H9 (cell line): ENCODE measurements around the gene HOMER1. TPM values are rescaled to one million over a fixed set of nuclear protein-coding genes. Genes with fewer than 3 reads are reported as not detected.

ENCODE experiments used
- DNase-seq: peaks from one replicate; pipeline ENCODE4 v3.0.0-alpha.2; 2017
- H2AFZ ChIP-seq: one replicate; pipeline ENCODE4 v1.6.1; 2013; ENCODE audit warnings: mild to moderate bottlenecking, low read length, control low read depth, moderate library complexity
- H2AK5ac ChIP-seq: 2 replicates; pipeline ENCODE4 v1.6.1; 2013; ENCODE audit warnings: low read length, control low read depth, mixed read lengths; ENCODE audit not compliant: insufficient read length
- H2BK120ac ChIP-seq: one replicate; pipeline ENCODE4 v1.6.1; 2013; ENCODE audit warnings: low read depth, mild to moderate bottlenecking, low read length, control low read depth, inconsistent platforms; ENCODE audit not compliant: poor library complexity, severe bottlenecking
- H2BK12ac ChIP-seq: 2 replicates; pipeline ENCODE4 v1.6.1; 2013; ENCODE audit warnings: low read length, control low read depth, mixed read lengths, low read depth; ENCODE audit not compliant: insufficient read length
- H2BK15ac ChIP-seq: 2 replicates; pipeline ENCODE4 v1.6.1; 2013; ENCODE audit warnings: low read depth, low read length, control low read depth
- H2BK20ac ChIP-seq: one replicate; pipeline ENCODE4 v1.6.1; 2013; ENCODE audit warnings: low read depth, mild to moderate bottlenecking, low read length, control low read depth, inconsistent platforms; ENCODE audit not compliant: poor library complexity, severe bottlenecking
- H2BK5ac ChIP-seq: 2 replicates; pipeline ENCODE4 v1.6.1; 2013; ENCODE audit warnings: low read length, control low read depth, mixed read lengths; ENCODE audit not compliant: insufficient read length
- H3K14ac ChIP-seq: 2 replicates; pipeline ENCODE4 v1.6.1; 2013; ENCODE audit warnings: low read length, control low read depth; ENCODE audit not compliant: insufficient read depth
- H3K18ac ChIP-seq: 2 replicates; pipeline ENCODE4 v1.6.1; 2013; ENCODE audit warnings: low read depth, mild to moderate bottlenecking, mixed read lengths, low read length, control low read depth; ENCODE audit not compliant: insufficient read length
- H3K23ac ChIP-seq: 2 replicates; pipeline ENCODE4 v1.6.1; 2013; ENCODE audit warnings: low read length, control low read depth, mixed read lengths, low read depth; ENCODE audit not compliant: insufficient read length
- H3K23me2 ChIP-seq: 2 replicates; pipeline ENCODE4 v1.6.1; 2013; ENCODE audit warnings: low read depth, mild to moderate bottlenecking, mixed read lengths, low read length, control low read depth; ENCODE audit not compliant: insufficient read length, poor library complexity, severe bottlenecking
- H3K27ac ChIP-seq: 2 replicates; pipeline ENCODE4 v1.5.1; 2013; ENCODE audit warnings: low read length, control low read depth, mixed read lengths, low read depth; ENCODE audit not compliant: insufficient read length
- H3K27me3 ChIP-seq: 2 replicates; pipeline ENCODE4 v1.6.1; 2013; ENCODE audit warnings: low read length, control low read depth, inconsistent platforms; ENCODE audit not compliant: insufficient read depth
- H3K4ac ChIP-seq: 2 replicates; pipeline ENCODE4 v1.6.1; 2013; ENCODE audit warnings: low read depth, mild to moderate bottlenecking, control low read depth, inconsistent platforms, low read length, moderate library complexity
- H3K4me1 ChIP-seq: 2 replicates; pipeline ENCODE4 v1.6.1; 2013; ENCODE audit warnings: low read length, control low read depth, inconsistent platforms; ENCODE audit not compliant: insufficient read depth
- H3K4me2 ChIP-seq: 2 replicates; pipeline ENCODE4 v1.6.1; 2013; ENCODE audit warnings: low read length, control low read depth, mixed read lengths; ENCODE audit not compliant: insufficient read length, insufficient read depth
- H3K56ac ChIP-seq: 2 replicates; pipeline ENCODE4 v1.6.1; 2013; ENCODE audit warnings: low read depth, mild to moderate bottlenecking, mixed read lengths, low read length, control low read depth; ENCODE audit not compliant: insufficient read length
- H3K79me1 ChIP-seq: 2 replicates; pipeline ENCODE4 v1.6.1; 2013; ENCODE audit warnings: low read depth, mild to moderate bottlenecking, moderate library complexity, low read length, control low read depth, inconsistent platforms; ENCODE audit not compliant: insufficient read depth, poor library complexity, severe bottlenecking
- H3K79me2 ChIP-seq: 2 replicates; pipeline ENCODE4 v1.6.1; 2013; ENCODE audit warnings: low read length, control low read depth, inconsistent platforms; ENCODE audit not compliant: insufficient read depth
- H3K9ac ChIP-seq: 2 replicates; pipeline ENCODE4 v1.6.1; 2013; ENCODE audit warnings: low read length, control low read depth, mixed read lengths; ENCODE audit not compliant: insufficient read length; ENCODE audit errors: extremely low read depth
- H3K9me3 ChIP-seq: one replicate; pipeline ENCODE4 v1.6.1; 2013; ENCODE audit warnings: low read depth, low read length, inconsistent platforms; ENCODE audit not compliant: control insufficient read depth
- H3T11ph ChIP-seq: one replicate; pipeline ENCODE4 v1.6.1; 2013; ENCODE audit warnings: mild to moderate bottlenecking, low read length, control low read depth, inconsistent platforms
- H4K20me1 ChIP-seq: one replicate; pipeline ENCODE4 v1.6.1; 2013; ENCODE audit not compliant: control insufficient read depth, insufficient read length, insufficient read depth
- H4K5ac ChIP-seq: 2 replicates; pipeline ENCODE4 v1.6.1; 2013; ENCODE audit warnings: low read depth, mild to moderate bottlenecking, mixed read lengths, low read length, control low read depth; ENCODE audit not compliant: insufficient read length
- H4K8ac ChIP-seq: replicated peaks from 2 replicates; pipeline ENCODE4 v1.6.1; 2013; ENCODE audit warnings: low read length, control low read depth, mixed read lengths, low read depth; ENCODE audit not compliant: insufficient read length
- H4K91ac ChIP-seq: 2 replicates; pipeline ENCODE4 v1.6.1; 2013; ENCODE audit warnings: low read depth, mild to moderate bottlenecking, moderate library complexity, mixed read lengths, low read length, control low read depth; ENCODE audit not compliant: insufficient read length
- H3K27ac Mint-ChIP-seq, 3 experiments: 2 replicates in 2 of 3; 3 replicates in 1 of 3; pipeline ENCODE4 v1.8.0; 2020 to 2021; ENCODE audit warnings: mixed read lengths in 3 of 3, mild to moderate bottlenecking in 1 of 3, moderate library complexity in 1 of 3
- H3K27me3 Mint-ChIP-seq: 2 replicates; pipeline ENCODE4 v1.8.0; 2021; ENCODE audit warnings: low read depth, mild to moderate bottlenecking, moderate library complexity, mixed read lengths
- H3K36me3 Mint-ChIP-seq, 3 experiments: 2 replicates in 2 of 3; 3 replicates in 1 of 3; pipeline ENCODE4 v1.8.0; 2020 to 2021; ENCODE audit warnings: low read depth in 3 of 3, mixed read lengths in 3 of 3; ENCODE audit not compliant: insufficient read depth in 1 of 3
- H3K4me1 Mint-ChIP-seq, 2 experiments: 2 replicates each; pipeline ENCODE4 v1.8.0; 2020; ENCODE audit warnings: mixed read lengths in 2 of 2
- H3K4me3 Mint-ChIP-seq, 2 experiments: 2 replicates in 1 of 2; 3 replicates in 1 of 2; pipeline ENCODE4 v1.8.0; 2020 to 2021; ENCODE audit warnings: mild to moderate bottlenecking in 2 of 2, mixed read lengths in 2 of 2, moderate library complexity in 1 of 2
- H3K9me3 Mint-ChIP-seq, 2 experiments: 2 replicates in 1 of 2; 3 replicates in 1 of 2; pipeline ENCODE4 v1.8.0; 2020; ENCODE audit warnings: mild to moderate bottlenecking in 2 of 2, mixed read lengths in 2 of 2, moderate library complexity in 1 of 2
- WGBS: extraction: QIAGEN DNeasy Blood & Tissue Kit; methylation state at CpG from one replicate; pipeline ENCODE4 v1.1.7; 2013; ENCODE audit warnings: missing lambda C conversion rate, low lambda C conversion rate, mixed read lengths; ENCODE audit not compliant: insufficient read length; ENCODE audit errors: extremely low coverage; 5-methylcytosine and 5-hydroxymethylcytosine counted together
- total RNA-seq: library from RNA; stranded (reverse); gene quantifications from 2 replicates; pipeline ENCODE4 v1.2.1, GENCODE V29; 2021
- TF ChIP-seq, protein P1 (sequence below): fragments of 200-600 bp; sonication (generic); conservative IDR thresholded peaks from 3 replicates; pipeline ENCODE4 v1.8.0; 2021; ENCODE audit warnings: antibody characterized with exemption, mild to moderate bottlenecking

Gene HOMER1
- total RNA-seq, 1 experiment from 2014 or later, result 39.5 TPM

DNA sequence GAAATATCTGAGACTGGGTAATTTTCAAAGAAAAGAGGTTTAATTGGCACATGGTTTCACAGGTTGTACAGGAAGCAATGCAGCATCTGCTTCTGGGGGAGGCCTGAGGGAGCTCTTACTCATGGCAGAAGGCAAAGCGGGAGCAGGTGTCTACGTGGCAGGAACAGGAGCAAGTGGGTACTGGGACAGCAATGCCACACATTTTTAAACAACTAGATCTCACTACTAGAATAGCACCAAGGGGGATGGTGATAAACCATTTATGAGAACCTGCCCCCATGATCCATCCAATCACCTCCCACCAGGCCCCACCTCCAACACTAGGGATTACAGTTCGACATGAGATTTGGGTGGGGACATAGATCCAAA, 47.6 kb upstream of the HOMER1 start:
- H3K18ac ChIP-seq, result no peak overlapping the region
- WGBS, result no CpG with 5 or more reads among the region's 3 CpGs
- H2BK15ac ChIP-seq, result no peak overlapping the region
- no peak overlapping the region for H2BK5ac ChIP-seq
- no peaks in the 10 kb centered on the region for H3K79me2 ChIP-seq
- H3K9ac ChIP-seq, result no peak overlapping the region
- H2AK5ac ChIP-seq, result no peak overlapping the region
- no peak overlapping the region for H2AFZ ChIP-seq
- no peak overlapping the region for H4K5ac ChIP-seq
- H3K4ac ChIP-seq, result no peak overlapping the region
- no peak overlapping the region for H3K14ac ChIP-seq
- no peak overlapping the region for H2BK20ac ChIP-seq
- no peak overlapping the region for H3K23ac ChIP-seq
- peaks cover 20% of the 10 kb centered on the region for H3K27me3 Mint-ChIP-seq
- TF ChIP-seq, protein P1, sequence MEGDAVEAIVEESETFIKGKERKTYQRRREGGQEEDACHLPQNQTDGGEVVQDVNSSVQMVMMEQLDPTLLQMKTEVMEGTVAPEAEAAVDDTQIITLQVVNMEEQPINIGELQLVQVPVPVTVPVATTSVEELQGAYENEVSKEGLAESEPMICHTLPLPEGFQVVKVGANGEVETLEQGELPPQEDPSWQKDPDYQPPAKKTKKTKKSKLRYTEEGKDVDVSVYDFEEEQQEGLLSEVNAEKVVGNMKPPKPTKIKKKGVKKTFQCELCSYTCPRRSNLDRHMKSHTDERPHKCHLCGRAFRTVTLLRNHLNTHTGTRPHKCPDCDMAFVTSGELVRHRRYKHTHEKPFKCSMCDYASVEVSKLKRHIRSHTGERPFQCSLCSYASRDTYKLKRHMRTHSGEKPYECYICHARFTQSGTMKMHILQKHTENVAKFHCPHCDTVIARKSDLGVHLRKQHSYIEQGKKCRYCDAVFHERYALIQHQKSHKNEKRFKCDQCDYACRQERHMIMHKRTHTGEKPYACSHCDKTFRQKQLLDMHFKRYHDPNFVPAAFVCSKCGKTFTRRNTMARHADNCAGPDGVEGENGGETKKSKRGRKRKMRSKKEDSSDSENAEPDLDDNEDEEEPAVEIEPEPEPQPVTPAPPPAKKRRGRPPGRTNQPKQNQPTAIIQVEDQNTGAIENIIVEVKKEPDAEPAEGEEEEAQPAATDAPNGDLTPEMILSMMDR, result no peak
- no peaks in the 10 kb centered on the region for H3K9me3 Mint-ChIP-seq
- no peaks in the 10 kb centered on the region for H3K27me3 ChIP-seq
- H4K91ac ChIP-seq, result no peak overlapping the region
- no peak overlapping the region for H3K27ac ChIP-seq
- H3K4me2 ChIP-seq, result no peak overlapping the region
- no peak overlapping the region for H2BK12ac ChIP-seq
- H3K27ac Mint-ChIP-seq, result peak overlapping the region in 1 of 3 experiments; percentile 57; a peak in 2 of 7 replicates
- H3K36me3 Mint-ChIP-seq, result no peaks in the 10 kb centered on the region
- H3T11ph ChIP-seq, result no peak overlapping the region
- H3K9me3 ChIP-seq, result no peaks in the 10 kb centered on the region
- H3K4me1 Mint-ChIP-seq, result peaks cover 33 to 42% of the 10 kb centered on the region in 2 experiments
- no peak for DNase-seq
- no peaks in the 10 kb centered on the region for H3K23me2 ChIP-seq
- no peak overlapping the region for H4K8ac ChIP-seq
- no peak overlapping the region; a peak in 1 of 5 replicates for H3K4me3 Mint-ChIP-seq
- no peaks in the 10 kb centered on the region for H3K4me1 ChIP-seq
- no peaks in the 10 kb centered on the region for H3K79me1 ChIP-seq
- no peaks in the 10 kb centered on the region for H4K20me1 ChIP-seq
- H3K56ac ChIP-seq, result no peak overlapping the region
- no peak overlapping the region for H2BK120ac ChIP-seq
